HepG2 (cell line): ENCODE data around the gene ZBTB2. TPM values are rescaled to one million over a fixed set of nuclear protein-coding genes. Genes with fewer than 3 reads are reported as not detected.

Source experiments
- ATAC-seq: fragments of 200-7000 bp; cut with Tn5 transposase; 3 replicates; pipeline ENCODE4 v1.9.1; 2020; ENCODE audit warnings: mild to moderate bottlenecking, moderate library complexity
- BruUV-seq: library from RNA; stranded (reverse); fragments of 400-500 nt; replicated peaks from 2 replicates; lab custom pipeline; 2021; lab: Mats Ljungman, UMichigan
- CTCF ChIA-PET: fragments of 300-600 bp; formaldehyde crosslinking; extraction: SDS; loops from one replicate; lab custom pipeline; 2021; ENCODE audit warnings: low total read pairs, inconsistent platforms, low intra/inter-chr PET ratio; lab: Yijun Ruan, JAX
- POLR2A ChIA-PET: fragments of 350-600 bp; sonication (Branson Sonifier 250); formaldehyde crosslinking; loops from one replicate; lab custom pipeline; 2020; ENCODE audit warnings: antibody characterized with exemption, inconsistent platforms; lab: Yijun Ruan, JAX
- DNase-seq: peaks from one replicate; pipeline ENCODE4 v3.0.0-alpha.2; 2015; ENCODE audit warnings: low spot score
- FAIRE-seq: peaks from 3 replicates; lab custom pipeline; 2011; peaks lifted over from hg19 to GRCh38; lab: Jason Lieb, UNC
- H2AFZ ChIP-seq: one replicate; pipeline ENCODE4 v1.6.1; 2011; ENCODE audit warnings: low read length, inconsistent platforms
- H3K27ac ChIP-seq: fragments of 300-600 bp; 3 replicates; pipeline ENCODE4 v1.8.0; 2011; ENCODE audit warnings: mixed run types, mild to moderate bottlenecking, mixed read lengths, low read length, inconsistent platforms; ENCODE audit not compliant: insufficient read depth; ENCODE audit errors: extremely low read length
- H3K27me3 ChIP-seq, 2 experiments: fragments of 200-600 bp in 1 of 2; 2 replicates in 1 of 2; 3 replicates in 1 of 2; pipeline versions ENCODE4 v1.6.0 to v1.8.0; 2011; ENCODE audit warnings: low read length in 2 of 2, mild to moderate bottlenecking in 2 of 2, moderate library complexity in 2 of 2, inconsistent platforms in 1 of 2; ENCODE audit not compliant: insufficient read depth in 2 of 2, control insufficient read depth in 1 of 2
- H3K36me3 ChIP-seq, 2 experiments: fragments of 200-600 bp in 1 of 2; replicated peaks in 1 of 2; 2 replicates in 1 of 2; 3 replicates in 1 of 2; pipeline versions ENCODE4 v1.5.1 to v1.8.0; 2011; ENCODE audit warnings: low read length in 2 of 2, inconsistent platforms in 1 of 2; ENCODE audit not compliant: insufficient read depth in 2 of 2, control insufficient read depth in 1 of 2
- H3K4me1 ChIP-seq: 2 replicates; pipeline ENCODE4 v1.5.1; 2012; ENCODE audit warnings: low read length, inconsistent platforms; ENCODE audit not compliant: insufficient read depth
- H3K4me2 ChIP-seq: 2 replicates; pipeline ENCODE4 v1.6.0; 2011; ENCODE audit warnings: low read depth, low read length, inconsistent platforms
- H3K4me3 ChIP-seq, 3 experiments: fragments of 200-600 bp in 1 of 3; sonication (generic), shearing (Covaris generic) in 1 of 3; replicated peaks in 1 of 3; 2 replicates each; pipeline ENCODE4 v1.5.1; 2011 to 2016; ENCODE audit warnings: low read length in 3 of 3, inconsistent platforms in 2 of 3, low read depth in 2 of 3, mild to moderate bottlenecking in 2 of 3, control low read depth in 1 of 3, mixed read lengths in 1 of 3; ENCODE audit not compliant: insufficient read depth in 1 of 3
- H3K79me2 ChIP-seq: one replicate; pipeline ENCODE4 v1.6.1; 2011; ENCODE audit warnings: low read length, inconsistent platforms; ENCODE audit not compliant: insufficient read depth
- H3K9ac ChIP-seq: 2 replicates; pipeline ENCODE4 v1.6.0; 2011; ENCODE audit warnings: mild to moderate bottlenecking, low read depth, low read length, inconsistent platforms; ENCODE audit not compliant: insufficient read depth
- H3K9me3 ChIP-seq: 2 replicates; pipeline ENCODE4 v1.5.1; 2012; ENCODE audit warnings: mild to moderate bottlenecking, low read length
- H4K20me1 ChIP-seq: 2 replicates; pipeline ENCODE4 v1.6.0; 2011; ENCODE audit warnings: inconsistent platforms, mild to moderate bottlenecking, low read length, moderate library complexity; ENCODE audit not compliant: insufficient read depth
- ATF7 ChIP-seq, 2 experiments: fragments of 450-650 bp in 1 of 2; sonication (generic) in 1 of 2; formaldehyde crosslinking in 1 of 2; IDR thresholded peaks; 2 replicates each; pipeline versions ENCODE4 v1.4.0 to v1.6.1; 2016 to 2020; ENCODE audit warnings: antibody characterized with exemption in 1 of 2, mild to moderate bottlenecking in 1 of 2, missing genetic modification reagents in 1 of 2
- BRCA1 ChIP-seq: sonication (generic); formaldehyde crosslinking; IDR thresholded peaks from 2 replicates; pipeline ENCODE4 v1.4.0; 2020; ENCODE audit warnings: missing genetic modification reagents
- FOXP4 ChIP-seq: sonication (generic); formaldehyde crosslinking; IDR thresholded peaks from 2 replicates; pipeline ENCODE4 v1.4.0; 2020; ENCODE audit warnings: missing genetic modification reagents
- HES4 ChIP-seq: sonication (generic); formaldehyde crosslinking; IDR thresholded peaks from 2 replicates; pipeline ENCODE4 v1.9.0; 2021; ENCODE audit warnings: mild to moderate bottlenecking, missing genetic modification reagents, borderline replicate concordance
- HIVEP1 ChIP-seq: sonication (generic); formaldehyde crosslinking; IDR thresholded peaks from 2 replicates; pipeline ENCODE4 v1.4.0; 2020; ENCODE audit warnings: mild to moderate bottlenecking, missing genetic modification reagents
- HOXA9 ChIP-seq: sonication (generic); formaldehyde crosslinking; IDR thresholded peaks from 2 replicates; pipeline ENCODE4 v1.8.1; 2022; ENCODE audit warnings: missing genetic modification reagents, mild to moderate bottlenecking, moderate library complexity, borderline replicate concordance
- MAZ ChIP-seq, 2 experiments: sonication (generic) in 1 of 2; formaldehyde crosslinking in 1 of 2; IDR thresholded peaks; 2 replicates each; pipeline versions ENCODE4 v1.5.0 to v1.6.1; 2012 to 2020; ENCODE audit warnings: low read depth in 2 of 2, mild to moderate bottlenecking in 2 of 2, borderline replicate concordance in 1 of 2, improper control_type of control experiment in 1 of 2, low read length in 1 of 2, missing genetic modification reagents in 1 of 2, moderate library complexity in 1 of 2
- ZBTB10 ChIP-seq: sonication (generic); formaldehyde crosslinking; IDR thresholded peaks from 2 replicates; pipeline ENCODE4 v1.4.0; 2020; ENCODE audit warnings: missing genetic modification reagents, borderline replicate concordance
- ZNF225 ChIP-seq: sonication (generic); formaldehyde crosslinking; IDR thresholded peaks from 2 replicates; pipeline ENCODE4 v1.4.0; 2020; ENCODE audit warnings: mild to moderate bottlenecking, missing genetic modification reagents
- ZNF564 ChIP-seq: sonication (generic); formaldehyde crosslinking; IDR thresholded peaks from 2 replicates; pipeline ENCODE4 v1.8.1; 2023; ENCODE audit warnings: mild to moderate bottlenecking, missing genetic modification reagents
- ZNF703 ChIP-seq: sonication (generic); formaldehyde crosslinking; IDR thresholded peaks from 2 replicates; pipeline ENCODE4 v1.5.1; 2020; ENCODE audit warnings: missing genetic modification reagents, mild to moderate bottlenecking, moderate library complexity, borderline replicate concordance
- WGBS: methylation state at CpG from one replicate; pipeline ENCODE4 v1.1.6; 2017; ENCODE audit warnings: low lambda C conversion rate; 5-methylcytosine and 5-hydroxymethylcytosine counted together
- in situ Hi-C: cut with HindIII; loops from 2 replicates; pipeline ENCODE4 v1.10.0; 2017; ENCODE audit warnings: low pct_unique_long_range_greater_than_20kb; ENCODE audit not compliant: extremely low pct_ligation_motif_present
- intact Hi-C: fragments of 100-400 bp; cut with micrococcal nuclease; formaldehyde crosslinking; loops from one replicate; pipeline ENCODE4 v1.10.0; 2022; ENCODE audit not compliant: unreplicated experiment
- polyA plus RNA-seq, 8 experiments: library from polyadenylated mRNA; depleted of rRNA in 3 of 8; stranded (reverse) in 7 of 8; unstranded in 1 of 8; fragments of >200 nt; fragmentation: Illumina TruSeq in 4 of 8; extraction: Trizol in 4 of 8; gene quantifications; 2 replicates each; pipeline versions ENCODE4 v1.2.1 to v1.2.3, GENCODE V29; 2011 to 2016; ENCODE audit warnings: low read depth in 4 of 8, missing spikeins in 1 of 8, mixed read lengths in 1 of 8; ENCODE audit not compliant: insufficient read depth in 1 of 8
- total RNA-seq, 5 experiments: library from RNA; depleted of rRNA; stranded (reverse); fragments of >200 nt; fragmentation: Illumina TruSeq; extraction: Trizol; gene quantifications; 2 replicates each; pipeline ENCODE4 v1.2.3, GENCODE V29; 2016; ENCODE audit warnings: low read depth in 1 of 5

ZBTB2 gene
- total and polyA plus RNA-seq, 2 of the 13 experiments (the other 11 are each of a cell fraction or from before 2014, with no cell fraction given), result 15.4 to 22.8 TPM

GRCh38 chr6:151409260-151409659 is 17.9 kb upstream of the ZBTB2 start:
- H3K9ac ChIP-seq, result no peak overlapping the region
- FAIRE-seq, result no peak
- H2AFZ ChIP-seq, result no peak overlapping the region
- H4K20me1 ChIP-seq, result no peaks in the 10 kb centered on the region
- peaks cover 39 to 81% of the 10 kb centered on the region in 2 experiments for H3K36me3 ChIP-seq
- H3K27ac ChIP-seq, result no peak overlapping the region
- no peaks in the 10 kb centered on the region for H3K27me3 ChIP-seq
- H3K4me2 ChIP-seq, result no peak overlapping the region
- over 99% methylated on average over 2 of the region's 2 CpGs for WGBS
- POLR2A ChIA-PET, result no interaction called here
- no peak overlapping the region for H3K4me3 ChIP-seq
- no TSS peak for BruUV-seq
- TF ChIP-seq ZNF225 (CRISPR knock-in tag), result no peak
- TF ChIP-seq HOXA9 (CRISPR knock-in tag), result no peak
- no peak for TF ChIP-seq ZNF564
- no peak for TF ChIP-seq HIVEP1 (CRISPR knock-in tag)
- no peak for TF ChIP-seq MAZ (IDR thresholded peaks at IDR 0.05; ENCODE audit: borderline replicate concordance, low read depth, low read length)
- TF ChIP-seq MAZ (CRISPR knock-in tag; IDR thresholded peaks at IDR 0.05; ENCODE audit: low read depth), result no peak
- no peak for TF ChIP-seq HES4 (CRISPR knock-in tag)
- TF ChIP-seq ZNF703, result no peak
- no peak for TF ChIP-seq ZBTB10
- no peak for TF ChIP-seq FOXP4 (CRISPR knock-in tag)
- no peak for TF ChIP-seq ATF7 (IDR thresholded peaks at IDR 0.05)
- no peak for TF ChIP-seq ATF7 (CRISPR knock-in tag; IDR thresholded peaks at IDR 0.05)
- no peak for TF ChIP-seq BRCA1
- no peaks in the 10 kb centered on the region for H3K79me2 ChIP-seq
- in situ Hi-C loops (no loop called here), intact Hi-C loops (no loop called here)
- CTCF ChIA-PET, result no interaction called here
- no peaks in the 10 kb centered on the region for H3K9me3 ChIP-seq
- no peak for DNase-seq
- H3K4me1 ChIP-seq, result no peaks in the 10 kb centered on the region
- no peak for ATAC-seq
